Panc1 (cell line): Measurements from ENCODE around the gene ADCY2.

ENCODE experiments used
- CTCF ChIP-seq: fragments of 450-650 bp; IDR thresholded peaks from 2 replicates; pipeline ENCODE4 v1.5.1; 2017; ENCODE audit warnings: mild to moderate bottlenecking
- REST ChIP-seq, 2 experiments: IDR thresholded peaks; 2 replicates each; pipeline ENCODE4 v1.6.1; 2011 to 2012; ENCODE audit warnings: low read depth in 2 of 2, control low read depth in 1 of 2, low read length in 1 of 2, mild to moderate bottlenecking in 1 of 2, moderate library complexity in 1 of 2; ENCODE audit not compliant: insufficient read depth in 1 of 2

- no peak for TF ChIP-seq REST (IDR thresholded peaks at IDR 0.05; ENCODE audit: insufficient read depth in 1 of 2, low read depth in 2 of 2, low read length in 1 of 2)
- no peak for TF ChIP-seq CTCF
Measured at GRCh38 chr5:7478459-7478858, 82.5 kb downstream of the ADCY2 start.
